GOT3 (cell line): ENCODE results near the gene PELI3.
"Not testable (repeated sequence)": the region's sequence is repeated elsewhere in the genome, so short reads cannot be mapped to it uniquely, and the experiment has no call there.

Source experiments
- DNase-seq: peaks from one replicate; lab custom pipeline; 2025; ENCODE audit warnings: mixed read lengths; lab: John Stamatoyannopoulos, UW

PELI3 gene

DNA sequence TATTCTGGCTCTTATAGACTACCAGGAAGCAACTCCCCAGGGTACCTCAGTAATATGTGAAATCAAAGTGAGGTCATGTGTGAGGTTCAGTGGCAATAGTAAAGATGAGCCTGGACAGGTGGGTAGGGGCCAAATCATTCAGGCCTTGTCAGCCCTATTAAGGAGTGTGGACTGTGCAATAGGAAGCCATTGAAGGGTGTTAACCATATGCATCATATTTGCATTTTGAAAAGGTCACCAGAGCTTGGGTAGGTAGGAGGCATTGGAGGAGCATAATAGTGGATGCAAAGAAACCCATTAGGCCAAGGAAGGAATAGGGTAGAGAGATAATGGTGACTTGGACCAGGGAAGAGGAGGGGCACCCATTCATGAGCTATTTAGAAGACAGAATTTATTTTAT is 19.7 kb upstream of the PELI3 start:
- no peak for DNase-seq

- no peak for DNase-seq
Measured at GRCh38 chr11:66448523-66448922, 18.2 kb upstream of the PELI3 start.

- DNase-seq = no peak
Measured at GRCh38 chr11:66450560-66450959, 16.1 kb upstream of the PELI3 start.

GRCh38 chr11:66451663-66452062 is 15.0 kb upstream of the PELI3 start:
- DNase-seq = no peak

GRCh38 chr11:66454247-66454646 is 12.5 kb upstream of the PELI3 start:
- no peak for DNase-seq

- DNase-seq = no peak
Measured at GRCh38 chr11:66454828-66455227, 11.9 kb upstream of the PELI3 start.

- DNase-seq = no peak
Measured at GRCh38 chr11:66457826-66458225, 8.9 kb upstream of the PELI3 start.

DNA sequence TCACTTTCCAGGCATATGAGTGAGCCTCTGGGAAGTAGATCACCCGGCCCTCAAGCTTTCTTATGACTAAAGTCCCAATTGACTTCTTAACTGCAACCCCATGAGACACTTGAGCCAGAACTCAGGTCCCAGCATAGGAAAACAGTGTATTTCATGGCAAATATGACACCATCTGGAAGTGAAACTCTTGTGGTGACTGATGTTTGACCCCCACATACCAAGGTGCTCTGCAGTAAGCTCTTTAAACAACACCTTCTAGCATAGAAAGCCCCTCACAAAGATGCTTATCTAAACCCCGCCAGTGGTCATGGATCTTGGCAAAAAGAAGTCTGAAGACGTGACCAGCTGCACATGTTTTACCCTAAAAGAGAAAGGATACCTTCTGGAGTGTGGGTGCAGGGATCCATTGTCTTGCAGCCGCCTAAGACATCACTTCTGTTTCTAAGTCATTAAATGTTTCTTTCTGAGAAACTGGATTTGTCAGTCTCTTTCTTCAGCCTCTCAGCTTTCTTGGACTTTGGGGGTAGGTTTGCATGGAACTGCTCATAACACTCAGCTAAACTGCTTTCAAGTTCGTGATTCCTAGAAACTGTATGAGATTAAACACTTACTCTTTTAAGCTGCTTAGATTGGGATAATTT is 7.4 kb upstream of the PELI3 start:
- no peak for DNase-seq

- DNase-seq = no peak
Measured at GRCh38 chr11:66462010-66462409, 4.7 kb upstream of the PELI3 start.

DNA sequence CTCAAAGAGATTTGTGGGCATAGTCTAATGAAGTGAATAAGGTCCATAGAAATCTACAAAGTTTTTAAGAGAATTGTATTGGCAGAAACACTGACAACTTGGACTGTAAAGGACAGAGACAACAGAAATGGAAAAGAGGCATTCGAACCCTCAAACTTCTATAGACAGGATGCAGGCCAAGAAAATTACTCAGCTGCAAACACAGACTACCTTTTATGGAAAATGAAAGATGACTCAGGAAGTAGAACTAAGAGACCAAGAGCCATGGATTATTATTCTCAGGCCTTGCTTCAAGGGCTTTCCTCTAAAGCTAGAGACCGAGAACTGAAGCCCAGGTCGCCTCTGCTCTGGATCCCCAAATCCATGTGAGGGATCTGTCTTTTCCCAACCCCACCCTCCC is 3.8 kb upstream of the PELI3 start:
- no peak for DNase-seq

DNA sequence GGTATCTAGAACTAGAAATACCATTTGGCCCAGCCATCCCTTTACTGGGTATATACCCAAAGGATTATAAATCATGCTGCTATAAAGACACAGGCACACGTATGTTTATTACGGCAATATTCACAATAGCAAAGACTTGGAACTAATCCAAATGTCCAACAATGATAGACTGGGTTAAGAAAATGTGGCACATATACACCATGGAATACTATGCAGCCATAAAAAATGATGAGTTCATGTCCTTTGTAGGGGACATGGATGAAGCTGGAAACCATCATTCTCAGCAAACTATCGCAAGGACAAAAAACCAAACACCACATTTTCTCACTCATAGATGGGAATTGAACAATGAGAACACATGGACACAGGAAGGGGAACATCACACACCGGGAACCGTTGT is 2.6 kb upstream of the PELI3 start:
- DNase-seq = not testable (repeated sequence)

- DNase-seq = no peak
Measured at GRCh38 chr11:66464916-66465315, 1.8 kb upstream of the PELI3 start.

- DNase-seq = no peak
Measured at GRCh38 chr11:66465373-66466224, 1.1 kb upstream of the PELI3 start.

- DNase-seq = peak; percentile 67
Measured at GRCh38 chr11:66467034-66467659, 442 bp downstream of the PELI3 start.

GRCh38 chr11:66467756-66468155 is 1.1 kb downstream of the PELI3 start:
- DNase-seq = no peak

- no peak for DNase-seq
Measured at GRCh38 chr11:66468691-66469090, 2.0 kb downstream of the PELI3 start.

DNA sequence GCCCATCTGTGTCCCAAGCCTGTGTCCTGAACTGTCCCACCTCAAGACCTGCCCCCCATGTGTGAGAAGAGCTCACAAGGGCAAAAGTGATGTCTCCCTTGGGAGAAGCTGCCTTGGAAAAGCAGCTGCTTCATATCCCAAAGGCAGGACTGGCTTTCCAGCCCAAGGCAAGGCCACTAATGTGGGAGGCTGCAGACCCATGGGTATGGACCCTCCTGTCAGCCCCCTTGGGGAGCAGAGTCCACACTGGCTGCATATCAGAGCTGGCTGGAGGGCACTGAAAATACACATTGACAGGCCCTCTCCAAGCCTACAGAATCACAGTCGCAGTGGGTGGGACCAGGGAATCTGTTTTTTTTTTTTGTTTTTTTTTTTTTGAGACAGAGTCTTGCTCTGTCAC is 2.7 kb downstream of the PELI3 start:
- DNase-seq = no peak

DNA sequence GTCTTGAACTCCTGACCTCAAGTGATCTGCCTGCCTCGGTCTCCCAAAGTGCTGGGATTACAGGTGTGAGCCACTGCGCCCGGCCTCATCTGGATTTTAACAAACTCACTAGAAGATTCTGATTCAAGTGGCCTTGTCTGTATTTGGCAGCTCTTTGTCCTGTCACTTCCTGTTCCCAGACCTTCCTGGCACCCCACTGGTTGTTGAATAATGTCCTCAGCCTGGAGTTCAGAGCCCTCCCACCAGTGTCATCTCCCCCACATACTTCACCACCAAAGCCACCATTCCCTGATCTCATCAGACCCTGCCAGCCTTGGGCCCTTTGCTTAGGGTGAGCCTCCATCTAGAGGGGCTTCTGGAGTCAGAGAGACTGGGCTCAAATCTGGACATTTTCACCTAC is 3.3 kb downstream of the PELI3 start:
- DNase-seq = no peak

DNA sequence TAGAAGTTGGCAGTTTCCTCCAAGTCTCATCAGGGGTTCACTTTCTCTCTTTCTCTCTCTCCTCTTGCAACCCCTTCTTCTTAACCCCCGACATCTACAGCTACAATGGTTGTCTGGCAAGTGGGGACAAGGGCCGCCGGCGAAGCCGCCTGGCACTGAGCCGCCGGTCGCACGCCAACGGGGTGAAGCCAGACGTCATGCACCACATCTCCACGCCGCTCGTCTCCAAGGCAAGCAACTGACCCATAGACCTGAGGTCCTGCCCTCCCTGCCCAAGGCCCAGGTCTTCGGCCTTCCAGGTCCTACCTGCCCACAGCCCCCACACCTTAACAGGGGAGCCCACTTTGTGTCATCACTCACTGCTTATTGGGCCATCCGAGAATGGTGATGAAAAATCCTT is 4.4 kb downstream of the PELI3 start:
- DNase-seq = no peak

- DNase-seq = no peak
Measured at GRCh38 chr11:66472054-66472453, 5.3 kb downstream of the PELI3 start.

GRCh38 chr11:66473167-66473566 is 6.5 kb downstream of the PELI3 start:
- no peak for DNase-seq

DNA sequence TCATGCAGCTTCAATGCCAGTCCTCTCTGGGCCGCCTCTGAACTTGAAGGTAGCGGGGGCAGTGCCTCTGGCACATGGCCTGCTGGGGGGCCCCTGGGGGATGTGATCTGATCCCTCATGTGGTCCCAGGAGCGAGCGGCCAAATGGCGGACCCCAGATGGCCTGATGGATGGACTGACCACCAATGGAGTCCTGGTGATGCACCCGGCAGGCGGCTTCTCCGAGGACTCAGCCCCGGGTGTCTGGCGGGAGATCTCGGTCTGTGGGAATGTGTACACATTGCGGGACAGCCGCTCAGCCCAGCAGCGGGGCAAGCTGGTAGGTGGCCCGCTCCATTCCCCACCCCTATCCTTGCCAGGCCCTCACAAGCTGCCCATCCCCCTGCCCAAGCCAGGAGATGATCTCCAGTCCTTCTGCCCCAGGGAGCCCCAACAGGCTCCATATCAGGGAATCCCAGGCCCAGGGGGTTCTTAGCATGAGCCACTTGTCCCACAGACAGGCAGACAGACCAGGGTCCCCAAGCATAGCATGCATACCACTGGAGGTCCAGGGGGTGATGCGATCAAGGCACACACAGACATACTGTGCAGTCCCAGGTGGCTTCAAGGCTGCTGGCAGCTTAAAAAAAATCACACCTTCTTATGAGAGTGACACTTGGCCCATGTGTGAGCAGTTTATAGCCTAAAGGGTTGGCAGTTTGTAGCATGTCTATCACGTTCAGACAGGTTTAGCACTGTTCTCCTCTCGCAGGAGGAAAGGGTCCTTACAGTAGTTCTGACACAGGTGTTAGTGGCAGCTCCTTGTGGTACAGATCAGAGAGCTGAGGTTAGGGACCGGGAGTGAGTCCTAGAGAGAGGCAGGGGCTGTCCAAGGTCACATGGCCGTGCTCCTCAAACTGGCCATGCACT is 7.2 kb downstream of the PELI3 start:
- DNase-seq = no peak
